ENCODE results near the gene ALKBH6.

Gene ALKBH6

DNA sequence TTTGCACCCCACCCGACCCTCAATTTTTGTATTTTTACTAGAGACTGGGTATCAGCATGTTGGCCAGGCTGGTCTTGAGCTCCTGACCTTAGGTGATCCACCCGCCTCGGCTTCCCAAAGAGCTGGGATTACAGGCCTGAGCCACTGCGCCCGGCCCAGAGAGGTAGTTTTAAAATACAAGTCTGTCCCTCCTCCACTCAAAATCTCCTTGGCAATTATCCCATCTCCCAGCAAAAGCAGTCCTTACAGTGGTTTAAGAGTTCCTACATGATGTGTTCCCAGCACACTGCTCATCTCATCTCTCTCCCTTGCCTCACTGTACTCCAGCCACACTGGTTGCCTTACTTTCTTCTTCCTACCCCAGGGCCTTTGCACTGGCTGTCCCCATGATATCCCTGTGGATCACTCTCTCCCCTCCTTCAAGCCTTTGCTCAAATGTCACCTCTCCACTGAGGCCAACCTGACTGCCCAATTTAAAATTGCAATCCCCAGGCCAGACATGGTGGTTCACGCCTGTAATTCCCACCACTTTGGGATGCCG is 53.5 kb downstream of the ALKBH6 start:
- no peak for DNase-seq (ENCODE audit: extremely low read depth in 1 of 2, low read depth in 1 of 2)

DNA sequence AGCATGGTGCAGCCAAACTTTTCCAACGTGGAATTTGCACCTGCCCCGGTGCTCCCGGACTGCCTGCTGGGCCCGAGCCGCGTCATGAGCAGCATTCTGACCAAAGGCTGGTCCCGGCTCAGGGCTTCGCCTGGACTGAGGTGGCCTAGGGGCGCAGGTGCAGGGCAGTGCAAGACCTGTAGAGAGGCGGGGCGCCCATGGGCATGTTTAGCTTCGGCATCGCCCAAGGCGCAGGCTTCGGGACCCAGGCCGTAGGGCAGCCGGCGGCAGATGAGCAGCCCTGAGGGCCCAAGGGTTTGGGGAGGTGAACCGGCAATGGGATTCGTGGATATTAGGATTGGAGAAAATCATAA is 54.1 kb downstream of the ALKBH6 start:
- no peak for DNase-seq (ENCODE audit: extremely low read depth in 1 of 2, low read depth in 1 of 2)
